ENCODE results near the gene FGD6.

DNA sequence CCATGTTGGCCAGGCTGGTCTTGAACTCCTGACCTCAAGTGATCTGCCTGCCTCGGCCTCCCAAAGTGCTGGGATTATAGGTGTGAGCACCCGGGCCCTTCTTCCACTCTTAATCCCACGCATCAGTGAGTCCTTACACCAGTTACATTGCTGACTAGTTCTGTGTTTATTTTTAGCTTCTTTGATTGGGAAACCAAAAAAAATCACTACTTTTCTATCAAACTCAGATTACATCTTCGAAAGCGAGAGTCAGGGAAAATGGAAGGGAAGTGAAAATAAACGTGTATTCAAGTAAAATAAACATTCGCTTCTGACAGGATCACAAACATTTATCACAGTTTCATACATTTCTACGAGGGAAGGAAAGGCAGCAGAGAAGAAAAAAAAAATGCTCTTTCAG, 32.2 kb downstream of the FGD6 start:
- TF ChIP-seq, protein P1, sequence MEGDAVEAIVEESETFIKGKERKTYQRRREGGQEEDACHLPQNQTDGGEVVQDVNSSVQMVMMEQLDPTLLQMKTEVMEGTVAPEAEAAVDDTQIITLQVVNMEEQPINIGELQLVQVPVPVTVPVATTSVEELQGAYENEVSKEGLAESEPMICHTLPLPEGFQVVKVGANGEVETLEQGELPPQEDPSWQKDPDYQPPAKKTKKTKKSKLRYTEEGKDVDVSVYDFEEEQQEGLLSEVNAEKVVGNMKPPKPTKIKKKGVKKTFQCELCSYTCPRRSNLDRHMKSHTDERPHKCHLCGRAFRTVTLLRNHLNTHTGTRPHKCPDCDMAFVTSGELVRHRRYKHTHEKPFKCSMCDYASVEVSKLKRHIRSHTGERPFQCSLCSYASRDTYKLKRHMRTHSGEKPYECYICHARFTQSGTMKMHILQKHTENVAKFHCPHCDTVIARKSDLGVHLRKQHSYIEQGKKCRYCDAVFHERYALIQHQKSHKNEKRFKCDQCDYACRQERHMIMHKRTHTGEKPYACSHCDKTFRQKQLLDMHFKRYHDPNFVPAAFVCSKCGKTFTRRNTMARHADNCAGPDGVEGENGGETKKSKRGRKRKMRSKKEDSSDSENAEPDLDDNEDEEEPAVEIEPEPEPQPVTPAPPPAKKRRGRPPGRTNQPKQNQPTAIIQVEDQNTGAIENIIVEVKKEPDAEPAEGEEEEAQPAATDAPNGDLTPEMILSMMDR (optimal IDR thresholded peaks at IDR 0.05 in 1 of 3, IDR thresholded peaks at IDR 0.05 in 1 of 3, conservative IDR thresholded peaks at IDR 0.05 in 1 of 3; ENCODE audit: extremely low read depth in 1 of 3, insufficient read depth in 2 of 3, low read length in 3 of 3): no peak
- no peak for TF ChIP-seq EZH2 (IDR thresholded peaks at IDR 0.05; ENCODE audit: low read length)

All from keratinocyte (primary cell).